Stomach smooth muscle (tissue), 2 donors: ENCODE measurements around the gene TMEM33.

Source experiments
- H3K27ac ChIP-seq: one replicate; pipeline ENCODE4 v1.7.0; 2013; ENCODE audit warnings: mild to moderate bottlenecking, low read length, inconsistent platforms
- H3K27me3 ChIP-seq, 2 donors: one replicate each; pipeline ENCODE4 v1.7.0; 2013; ENCODE audit warnings: low read length in 2 of 2; ENCODE audit not compliant: insufficient read depth in 2 of 2, control insufficient read depth in 1 of 2
- H3K36me3 ChIP-seq, 2 donors: one replicate each; pipeline ENCODE4 v1.7.0; 2013; ENCODE audit warnings: low read length in 2 of 2; ENCODE audit not compliant: control insufficient read depth in 2 of 2, insufficient read depth in 2 of 2
- H3K4me1 ChIP-seq: one replicate; pipeline ENCODE4 v1.7.0; 2013; ENCODE audit warnings: low read length; ENCODE audit not compliant: control insufficient read depth, insufficient read depth
- H3K4me3 ChIP-seq, 2 donors: one replicate each; pipeline ENCODE4 v1.7.0; 2013; ENCODE audit warnings: low read length in 2 of 2
- H3K9ac ChIP-seq, 2 donors: one replicate each; pipeline ENCODE4 v1.7.0; 2013; ENCODE audit warnings: low read length in 2 of 2, mild to moderate bottlenecking in 1 of 2
- H3K9me3 ChIP-seq, 2 donors: one replicate each; pipeline ENCODE4 v1.7.0; 2013; ENCODE audit warnings: low read length in 2 of 2; ENCODE audit not compliant: control insufficient read depth in 2 of 2
- donor health status: healthy.
- donor health status: Pancreatic carcinoma.

The TMEM33 gene

DNA sequence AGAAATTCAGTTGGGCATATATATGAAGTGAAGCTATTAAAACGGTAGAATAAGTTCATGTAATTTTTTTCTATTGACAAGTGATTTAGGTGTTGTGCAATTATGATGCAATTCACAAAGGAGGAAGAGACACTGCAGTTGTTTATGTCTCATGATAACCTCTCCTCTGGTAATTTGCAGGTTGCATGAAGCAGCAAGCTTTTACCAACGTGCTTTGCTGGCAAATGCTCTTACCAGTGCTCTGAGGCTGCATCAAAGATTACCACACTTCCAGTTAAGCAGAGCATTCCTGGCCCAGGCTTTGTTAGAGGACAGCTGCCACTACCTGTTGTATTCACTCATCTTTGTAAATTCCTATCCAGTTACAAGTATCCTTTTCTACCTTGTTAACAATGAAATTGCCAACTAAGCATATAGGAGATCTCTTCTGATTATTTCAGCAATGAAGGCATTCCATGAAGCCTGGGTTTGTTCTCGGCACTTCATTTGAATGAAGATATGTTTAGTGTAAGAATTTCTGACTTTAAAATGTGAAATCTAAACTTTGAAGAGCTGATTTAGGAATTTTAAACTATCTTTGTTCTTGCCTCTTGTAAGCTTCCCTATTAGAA is 3.9 kb downstream of the TMEM33 start:
- Histone ChIP-seq H3K9ac (no peak overlapping the region), H3K4me3 (no peak overlapping the region), H3K27ac (no peak overlapping the region), H3K9me3 (no peaks in the 10 kb centered on the region), H3K36me3 (peaks cover 0 to 5% of the 10 kb centered on the region in 2 donors), H3K4me1 (peaks cover 9% of the 10 kb centered on the region), H3K27me3 (no peaks in the 10 kb centered on the region)

DNA sequence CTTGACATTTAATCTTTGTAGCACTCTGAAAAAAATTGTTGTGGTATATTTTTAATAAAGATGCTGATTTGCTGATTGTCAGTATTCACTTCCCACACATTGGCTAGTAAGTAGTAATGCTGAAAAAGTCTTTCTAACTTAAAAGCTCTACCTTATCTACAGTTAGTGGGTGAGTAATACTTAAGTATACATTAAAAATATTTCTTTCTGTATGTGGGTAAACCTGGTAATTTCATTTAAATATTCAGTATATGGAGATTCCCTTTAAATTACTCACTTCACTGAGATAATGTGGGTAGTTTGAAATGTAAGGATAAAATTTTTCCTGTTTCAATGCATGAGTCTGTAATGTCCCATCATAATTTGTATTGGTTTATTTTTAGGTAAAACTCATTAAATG is 5.6 kb downstream of the TMEM33 start:
- H3K4me3 ChIP-seq, result no peak overlapping the region
- H3K4me1 ChIP-seq, result peaks cover 6% of the 10 kb centered on the region
- no peaks in the 10 kb centered on the region for H3K27me3 ChIP-seq
- H3K9me3 ChIP-seq, result no peaks in the 10 kb centered on the region
- H3K36me3 ChIP-seq, result peaks cover 0 to 8% of the 10 kb centered on the region in 2 donors
- no peak overlapping the region for H3K27ac ChIP-seq
- no peak overlapping the region for H3K9ac ChIP-seq

DNA sequence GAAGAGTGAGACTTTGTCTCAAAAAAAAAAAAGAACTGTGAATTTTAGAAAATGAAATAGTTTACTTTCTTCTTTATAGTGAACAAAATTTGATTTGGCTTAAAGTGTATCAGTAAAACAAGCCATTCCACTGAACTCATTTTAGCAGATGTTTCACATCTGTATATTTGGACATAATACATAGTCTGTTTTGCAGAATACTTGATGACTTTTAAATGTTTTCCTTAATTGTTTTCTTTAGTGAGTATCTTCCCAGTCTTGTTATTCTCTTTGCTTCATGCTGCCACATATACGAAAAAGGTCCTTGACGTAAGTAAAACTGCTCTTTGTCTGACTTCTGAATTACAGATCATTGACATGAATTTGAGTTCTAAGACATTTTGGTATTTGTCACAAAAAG is 8.3 kb downstream of the TMEM33 start:
- no peaks in the 10 kb centered on the region for H3K4me1 ChIP-seq
- no peaks in the 10 kb centered on the region for H3K27me3 ChIP-seq

DNA sequence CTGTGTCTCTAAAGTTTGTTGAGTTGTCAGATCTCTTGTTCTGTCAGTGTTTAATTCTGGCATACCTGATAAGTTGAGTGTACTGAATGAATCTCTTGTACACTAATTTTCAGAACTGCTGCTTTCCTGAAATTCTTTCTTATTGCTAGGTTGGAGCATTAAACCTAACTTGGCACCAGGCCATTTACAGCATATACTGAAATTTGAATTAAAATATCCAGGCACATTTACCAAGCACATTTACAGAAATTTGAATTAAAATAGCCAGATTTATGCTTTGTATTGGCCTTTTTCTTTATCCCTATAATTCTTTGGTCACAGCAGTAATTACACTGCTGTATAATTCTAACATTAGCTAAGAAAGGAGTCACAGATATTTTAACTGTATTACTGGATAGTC is 8.9 kb downstream of the TMEM33 start:
- H3K36me3 ChIP-seq, result peaks cover 0 to 10% of the 10 kb centered on the region in 2 donors
- no peaks in the 10 kb centered on the region for H3K4me1 ChIP-seq
- no peak overlapping the region for H3K4me3 ChIP-seq
- H3K9ac ChIP-seq, result no peak overlapping the region
- no peaks in the 10 kb centered on the region for H3K9me3 ChIP-seq
- H3K27ac ChIP-seq, result no peak overlapping the region
- H3K27me3 ChIP-seq, result no peaks in the 10 kb centered on the region

More for the DNA sequence above, 8.3 kb downstream of the TMEM33 start:
- no peaks in the 10 kb centered on the region for H3K9me3 ChIP-seq
- no peak overlapping the region for H3K9ac ChIP-seq
- H3K36me3 ChIP-seq, result peaks cover 0 to 11% of the 10 kb centered on the region in 2 donors
- no peak overlapping the region for H3K4me3 ChIP-seq
- H3K27ac ChIP-seq, result no peak overlapping the region

DNA sequence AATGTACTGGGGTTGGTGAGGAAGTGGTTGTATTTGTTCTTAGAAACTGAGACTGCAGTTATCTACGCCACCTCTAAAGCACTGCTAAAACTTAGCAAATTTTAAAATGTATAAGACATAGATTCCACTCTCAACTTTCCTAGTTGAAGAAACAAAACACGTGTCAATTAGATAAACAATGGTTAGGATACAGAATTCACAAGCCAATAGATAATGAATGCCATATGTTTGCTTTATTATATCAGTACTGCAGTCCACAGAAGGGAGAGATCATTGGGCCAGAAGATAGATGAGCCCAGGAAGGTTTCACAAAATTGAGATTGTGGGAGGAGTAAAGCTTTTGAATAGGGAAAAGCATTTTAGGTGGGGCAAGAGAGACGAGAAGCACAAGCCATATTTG is 14.3 kb downstream of the TMEM33 start:
- Histone ChIP-seq H3K4me3 (no peak overlapping the region), H3K27me3 (no peaks in the 10 kb centered on the region)

DNA sequence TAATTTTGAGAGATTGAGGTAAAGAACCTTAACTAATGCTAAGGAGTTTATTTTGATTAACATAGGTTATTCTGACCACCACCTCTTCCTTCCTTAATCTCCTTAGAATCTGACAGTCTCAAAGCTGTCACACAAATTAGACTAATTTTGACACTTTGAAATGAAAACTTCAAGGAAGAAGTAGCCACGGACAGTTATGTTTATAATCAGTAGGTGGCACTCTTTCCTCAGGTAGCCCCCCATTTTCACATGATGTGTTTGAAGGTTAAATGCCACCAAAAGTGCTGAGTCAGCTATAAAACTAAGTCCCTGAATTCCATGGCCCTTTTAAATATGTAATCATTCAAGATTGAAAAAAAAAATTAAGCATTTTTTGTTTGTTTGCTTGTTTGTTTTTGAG is 22.4 kb downstream of the TMEM33 start:
- Histone ChIP-seq H3K4me1 (no peaks in the 10 kb centered on the region), H3K27ac (no peak overlapping the region), H3K27me3 (no peaks in the 10 kb centered on the region), H3K9me3 (no peaks in the 10 kb centered on the region), H3K9ac (no peak overlapping the region), H3K4me3 (no peak overlapping the region), H3K36me3 (peaks cover 4 to 18% of the 10 kb centered on the region in 2 donors)

More for the DNA sequence above, 14.3 kb downstream of the TMEM33 start:
- Histone ChIP-seq H3K27ac (no peak overlapping the region), H3K4me1 (no peaks in the 10 kb centered on the region), H3K36me3 (peaks cover 17 to 33% of the 10 kb centered on the region in 2 donors), H3K9ac (no peak overlapping the region), H3K9me3 (no peaks in the 10 kb centered on the region)

DNA sequence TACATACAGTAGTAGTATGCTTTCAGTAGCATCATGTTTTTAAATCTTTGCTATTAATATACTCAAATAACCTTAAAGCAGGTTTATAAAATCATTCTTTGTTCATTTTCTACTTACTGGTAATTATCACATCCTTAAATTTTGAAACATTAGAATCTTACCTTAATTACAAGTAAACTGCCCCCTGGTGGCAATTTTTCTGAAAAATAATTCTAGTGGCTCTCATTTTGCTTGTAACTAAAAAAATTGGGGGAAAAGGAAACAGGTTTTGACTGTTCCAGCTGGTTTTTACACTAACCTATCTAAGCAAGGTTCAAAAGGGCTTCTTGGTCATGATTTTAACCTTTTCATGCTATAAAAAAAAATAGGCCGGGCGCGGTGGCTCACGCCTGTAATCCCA is 27.9 kb downstream of the TMEM33 start:
- Histone ChIP-seq H3K4me3 (no peak overlapping the region), H3K4me1 (no peaks in the 10 kb centered on the region), H3K27ac (no peak overlapping the region), H3K9ac (no peak overlapping the region), H3K36me3 (no peaks in the 10 kb centered on the region), H3K27me3 (no peaks in the 10 kb centered on the region), H3K9me3 (no peaks in the 10 kb centered on the region)

DNA sequence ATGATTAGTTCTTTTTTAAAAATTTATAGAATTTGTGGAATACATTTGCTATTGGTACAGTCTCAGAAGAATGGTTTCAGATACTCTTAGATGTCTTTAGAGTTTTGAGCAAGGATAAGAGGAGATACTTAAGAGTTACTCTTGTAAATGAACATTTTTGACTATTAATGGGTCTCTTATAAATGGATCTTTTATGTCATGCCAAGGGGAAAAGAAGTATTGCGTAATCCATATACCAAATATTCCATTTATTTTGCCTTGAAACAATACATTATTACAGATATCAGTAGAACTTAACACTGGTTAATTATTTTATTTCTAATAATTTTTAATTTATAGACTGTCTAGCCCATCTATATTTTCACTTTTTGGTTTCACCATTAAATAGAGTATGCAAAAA is 29.2 kb downstream of the TMEM33 start:
- H3K9me3 ChIP-seq, result no peaks in the 10 kb centered on the region
- H3K4me1 ChIP-seq, result no peaks in the 10 kb centered on the region

DNA sequence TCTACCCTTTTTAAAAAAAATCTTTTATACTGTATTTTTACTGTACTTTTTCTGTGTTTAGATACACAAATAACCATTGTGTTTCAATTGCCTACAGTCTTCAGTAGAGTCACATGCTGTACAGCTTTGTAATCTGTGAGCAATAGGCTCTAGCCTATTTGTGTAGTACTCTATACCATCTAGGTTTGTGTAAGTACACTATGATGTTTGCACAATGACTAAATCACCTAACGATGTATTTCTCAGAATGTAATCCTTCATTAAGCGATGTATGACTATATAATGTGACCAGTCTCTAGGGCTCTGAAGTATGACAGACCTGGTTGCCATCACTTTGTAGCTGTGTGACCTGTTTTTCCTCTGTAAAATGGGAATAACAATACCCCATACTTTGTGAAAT is 32.2 kb downstream of the TMEM33 start:
- no peaks in the 10 kb centered on the region for H3K36me3 ChIP-seq
- no peak overlapping the region for H3K27ac ChIP-seq
- no peak overlapping the region for H3K9ac ChIP-seq
- H3K4me3 ChIP-seq, result no peak overlapping the region
- H3K9me3 ChIP-seq, result no peaks in the 10 kb centered on the region
- H3K27me3 ChIP-seq, result no peaks in the 10 kb centered on the region
- H3K4me1 ChIP-seq, result no peaks in the 10 kb centered on the region

More for the DNA sequence above, 29.2 kb downstream of the TMEM33 start:
- no peaks in the 10 kb centered on the region for H3K27me3 ChIP-seq
- H3K36me3 ChIP-seq, result no peaks in the 10 kb centered on the region
- no peak overlapping the region for H3K4me3 ChIP-seq
- no peak overlapping the region for H3K9ac ChIP-seq
- no peak overlapping the region for H3K27ac ChIP-seq

DNA sequence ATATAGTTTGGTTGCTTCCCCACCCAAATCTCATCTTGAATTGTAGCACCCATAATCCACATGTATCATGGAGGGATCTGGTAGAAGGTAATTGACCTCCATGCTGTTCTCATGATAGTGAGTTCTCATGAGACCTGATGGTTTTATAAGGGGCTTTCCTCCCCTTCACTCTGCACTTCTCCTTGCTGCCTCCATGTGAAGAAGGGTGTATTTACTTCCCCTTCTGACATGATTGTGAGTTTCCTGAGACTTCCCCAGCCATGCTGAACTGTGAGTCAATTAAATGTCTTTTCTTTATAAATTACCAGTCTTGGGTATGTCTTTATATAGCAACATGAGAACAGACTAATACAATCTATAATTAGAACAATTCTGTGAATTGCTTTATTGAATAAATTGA is 34.4 kb downstream of the TMEM33 start:
- Histone ChIP-seq H3K4me3 (no peak overlapping the region), H3K9ac (no peak overlapping the region), H3K9me3 (no peaks in the 10 kb centered on the region), H3K36me3 (no peaks in the 10 kb centered on the region), H3K27ac (no peak overlapping the region), H3K27me3 (no peaks in the 10 kb centered on the region), H3K4me1 (no peaks in the 10 kb centered on the region)

DNA sequence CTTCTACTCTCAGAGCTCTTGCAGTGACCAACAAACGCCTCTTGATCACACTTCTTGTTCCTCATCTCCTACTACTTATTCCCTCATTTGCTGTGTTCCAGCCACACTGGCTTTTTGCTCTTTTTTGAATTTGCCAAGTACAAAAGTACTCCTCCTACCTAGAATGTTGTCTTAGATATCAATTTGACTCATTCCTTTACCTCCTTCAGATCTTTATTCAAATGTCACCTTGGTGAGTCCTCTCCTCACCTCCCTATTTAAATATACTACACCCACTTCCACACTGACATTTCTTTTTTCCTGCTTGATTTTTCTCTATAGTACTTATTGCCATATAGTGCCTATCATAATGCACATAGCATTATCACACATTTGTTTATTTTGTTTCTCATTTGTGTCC is 40.1 kb downstream of the TMEM33 start:
- no peak overlapping the region for H3K4me3 ChIP-seq

More for the DNA sequence above, 40.1 kb downstream of the TMEM33 start:
- no peaks in the 10 kb centered on the region for H3K9me3 ChIP-seq
- no peaks in the 10 kb centered on the region for H3K36me3 ChIP-seq
- H3K4me1 ChIP-seq, result no peaks in the 10 kb centered on the region
- no peak overlapping the region for H3K9ac ChIP-seq
- no peaks in the 10 kb centered on the region for H3K27me3 ChIP-seq
- no peak overlapping the region for H3K27ac ChIP-seq
